Gastrocnemius medialis (tissue), 4 donors: ENCODE measurements around the gene STAT1.

Experiments used
- POLR2A ChIP-seq, 2 donors: fragments of 450-650 bp; IDR thresholded peaks; one replicate each; pipeline ENCODE4 v1.6.1; 2017; ENCODE audit warnings: antibody characterized with exemption in 2 of 2, mild to moderate bottlenecking in 2 of 2, moderate library complexity in 2 of 2
- TF ChIP-seq, protein P1 (sequence below), 5 experiments: fragments of 450-650 bp in 3 of 5; fragments of 200-600 bp in 2 of 5; sonication (generic) in 2 of 5; IDR thresholded peaks in 4 of 5; conservative IDR thresholded peaks in 1 of 5; 1 replicate in 4 of 5; 2 replicates in 1 of 5; pipeline ENCODE4 v1.5.1; 2016 to 2019; ENCODE audit warnings: antibody characterized with exemption in 5 of 5, mild to moderate bottlenecking in 3 of 5, moderate library complexity in 3 of 5

DNA sequence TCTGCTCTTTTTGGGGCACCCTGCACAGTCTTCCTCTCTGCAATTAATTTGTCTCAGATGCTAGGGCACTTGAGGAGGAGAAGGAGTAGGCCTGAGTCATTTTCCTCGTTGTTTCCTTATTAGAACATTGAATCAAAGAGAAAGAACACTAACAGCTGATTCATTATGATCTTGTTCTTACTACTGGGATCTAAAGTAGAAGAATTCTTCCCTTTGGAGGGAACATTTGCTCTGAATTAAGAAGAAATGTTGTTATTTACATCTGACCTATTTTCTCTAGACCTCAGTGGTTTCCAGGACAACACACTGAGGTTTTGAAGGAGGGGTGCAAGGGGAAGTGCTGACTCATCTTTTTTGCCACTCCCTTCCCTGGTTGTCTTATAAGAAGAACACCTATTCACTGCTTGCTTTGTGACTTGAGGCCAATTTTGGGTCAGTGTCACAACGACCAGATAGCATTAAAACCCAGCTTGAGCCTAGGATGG lies 24.3 kb upstream of the STAT1 start:
- TF ChIP-seq, protein P1, sequence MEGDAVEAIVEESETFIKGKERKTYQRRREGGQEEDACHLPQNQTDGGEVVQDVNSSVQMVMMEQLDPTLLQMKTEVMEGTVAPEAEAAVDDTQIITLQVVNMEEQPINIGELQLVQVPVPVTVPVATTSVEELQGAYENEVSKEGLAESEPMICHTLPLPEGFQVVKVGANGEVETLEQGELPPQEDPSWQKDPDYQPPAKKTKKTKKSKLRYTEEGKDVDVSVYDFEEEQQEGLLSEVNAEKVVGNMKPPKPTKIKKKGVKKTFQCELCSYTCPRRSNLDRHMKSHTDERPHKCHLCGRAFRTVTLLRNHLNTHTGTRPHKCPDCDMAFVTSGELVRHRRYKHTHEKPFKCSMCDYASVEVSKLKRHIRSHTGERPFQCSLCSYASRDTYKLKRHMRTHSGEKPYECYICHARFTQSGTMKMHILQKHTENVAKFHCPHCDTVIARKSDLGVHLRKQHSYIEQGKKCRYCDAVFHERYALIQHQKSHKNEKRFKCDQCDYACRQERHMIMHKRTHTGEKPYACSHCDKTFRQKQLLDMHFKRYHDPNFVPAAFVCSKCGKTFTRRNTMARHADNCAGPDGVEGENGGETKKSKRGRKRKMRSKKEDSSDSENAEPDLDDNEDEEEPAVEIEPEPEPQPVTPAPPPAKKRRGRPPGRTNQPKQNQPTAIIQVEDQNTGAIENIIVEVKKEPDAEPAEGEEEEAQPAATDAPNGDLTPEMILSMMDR (IDR thresholded peaks at IDR 0.05 in 4 of 5, conservative IDR thresholded peaks at IDR 0.05 in 1 of 5), result no peak
- TF ChIP-seq POLR2A (IDR thresholded peaks at IDR 0.05), result no peak
